ENCODE data around the gene DTD2.
A peak's percentile ranks its signal among the peaks of the same experiment; 100 is the strongest.
"Not testable (repeated sequence)": the region's sequence is repeated elsewhere in the genome, so short reads cannot be mapped to it uniquely, and the experiment has no call there.

The DTD2 gene

GRCh38 chr14:31456841-31457664 lies at the start of gene DTD2:
TSS of gene DTD2 (minus strand) at chr14:31457506. CDS start at chr14:31457393, 113 bp downstream.
- DNase-seq (ENCODE audit: low read depth in 3 of 3) = peak; percentile 79 to 86 (median 81)

DNA sequence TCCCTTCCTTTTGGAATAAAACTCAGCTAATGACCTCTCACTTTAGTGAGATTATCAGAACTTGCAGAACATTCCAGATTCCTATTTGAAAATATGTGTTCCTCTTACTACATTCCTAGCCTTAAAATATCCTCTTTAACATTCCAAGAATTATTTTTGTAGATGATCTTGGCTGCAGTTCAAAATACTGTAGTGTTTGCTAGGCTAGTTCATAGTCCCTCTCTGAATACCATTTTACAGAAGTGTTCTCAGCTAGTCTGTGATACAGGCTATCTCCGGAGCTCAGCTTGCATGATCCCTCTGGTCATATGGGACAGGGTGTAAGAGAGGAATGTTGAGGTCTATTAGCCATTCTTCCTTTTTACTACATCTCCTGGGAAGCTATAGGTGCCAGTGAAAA lies 48.1 kb upstream of the DTD2 start:
- DNase-seq (ENCODE audit: low read depth in 3 of 3) = no peak

GRCh38 chr14:31501870-31502269 lies 44.6 kb upstream of the DTD2 start:
- no peak for DNase-seq (ENCODE audit: low read depth in 3 of 3)

DNA sequence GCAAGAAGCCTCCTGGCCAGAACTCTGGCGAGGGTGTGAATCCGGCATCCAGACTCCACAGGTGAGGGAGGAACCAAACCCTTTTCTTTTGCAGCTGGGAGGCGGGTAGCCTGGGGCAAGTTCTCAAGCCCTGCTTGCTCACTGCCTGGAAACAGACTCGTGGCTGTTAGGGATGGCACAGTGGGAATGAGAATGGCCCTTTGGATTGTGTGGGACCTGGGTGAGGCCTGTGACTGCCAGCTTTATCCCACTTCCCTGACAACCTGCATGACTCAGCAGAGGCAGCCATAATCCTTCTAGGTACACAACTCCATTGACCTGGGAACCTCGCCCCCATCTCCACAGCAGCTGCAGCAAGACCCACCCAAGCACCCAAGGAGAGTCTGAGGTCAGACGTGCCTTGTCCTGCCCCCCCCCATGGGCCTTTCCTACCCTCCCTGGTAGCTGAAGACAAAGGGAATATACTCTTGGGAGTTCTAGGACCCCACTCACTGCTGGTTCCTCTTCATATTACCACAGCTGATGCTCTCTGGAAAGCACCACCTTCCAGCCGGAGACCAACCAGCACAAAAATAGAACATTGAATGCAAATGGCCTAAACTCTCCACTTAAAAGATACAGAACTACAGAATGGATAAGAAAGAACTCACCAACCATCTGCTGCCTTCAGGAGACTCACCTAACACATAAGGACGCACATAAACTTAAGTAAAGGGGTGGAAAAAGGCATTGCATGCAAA lies 35.6 kb upstream of the DTD2 start:
- DNase-seq (ENCODE audit: low read depth in 3 of 3) = no peak

DNA sequence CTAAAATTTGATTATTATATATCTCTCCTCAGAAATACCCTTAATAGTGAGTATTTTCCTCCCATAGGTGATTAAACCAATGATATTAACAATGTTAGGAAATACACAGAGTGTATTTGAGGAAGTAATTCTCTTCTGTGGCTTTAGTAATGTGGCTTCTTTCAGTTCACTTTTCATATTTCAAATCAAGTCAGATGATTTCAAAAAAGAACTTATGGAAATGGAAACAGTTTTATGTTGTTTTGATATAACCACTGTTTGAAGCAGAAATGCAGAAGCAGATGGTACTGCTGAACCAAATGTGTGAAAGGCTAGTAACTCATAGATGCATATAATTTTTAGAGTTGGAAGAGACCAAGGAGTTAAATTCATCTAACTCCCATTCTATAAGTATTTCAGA lies 32.4 kb upstream of the DTD2 start:
- DNase-seq (ENCODE audit: low read depth in 3 of 3) = no peak

DNA sequence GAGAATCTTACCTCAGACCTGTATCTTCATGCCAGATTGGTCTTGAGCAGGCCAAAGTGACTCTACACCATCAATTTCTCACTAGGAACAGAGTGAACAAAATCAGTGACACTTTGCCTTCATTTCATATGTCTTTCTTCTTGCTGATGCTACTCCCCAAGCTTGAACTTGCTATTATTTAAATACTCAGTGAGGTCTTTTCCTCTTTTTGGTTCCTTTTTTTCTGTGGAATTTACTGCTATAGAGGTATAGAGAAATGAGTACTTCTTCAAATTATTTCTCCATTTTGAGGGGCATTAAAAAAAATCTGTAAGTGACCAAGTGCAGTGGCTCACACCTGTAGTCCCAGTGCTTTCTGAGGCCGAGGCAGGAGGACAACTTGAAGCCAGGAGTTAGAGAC lies 30.6 kb upstream of the DTD2 start, which contains the start of gene GPR33:
Gene GPR33 (minus strand): TSS at position 154 of the 400 bp plus-strand sequence. CDS start 4,074 bp downstream, outside the sequence.
- no peak for DNase-seq (ENCODE audit: low read depth in 3 of 3)

DNA sequence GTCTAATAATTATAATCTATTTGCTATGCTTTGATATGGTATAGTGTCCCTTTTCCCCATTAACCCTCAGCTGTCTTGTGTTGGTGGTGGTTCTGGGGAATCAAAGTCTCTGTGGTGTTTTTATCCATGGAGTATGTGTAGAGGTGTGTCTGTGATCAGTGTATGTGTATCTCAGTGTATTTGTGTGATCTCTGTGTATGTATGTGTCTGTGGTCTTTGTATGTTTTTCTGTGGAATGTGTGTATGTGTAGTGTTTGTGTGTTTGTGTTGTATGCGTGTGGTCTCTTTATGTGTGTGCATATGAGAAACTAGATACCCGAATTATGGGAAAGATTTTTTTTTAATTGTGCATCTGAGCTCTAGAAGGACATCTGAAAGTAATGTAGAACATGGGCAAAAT lies 29.5 kb upstream of the DTD2 start:
- no peak for DNase-seq (ENCODE audit: low read depth in 3 of 3)

- DNase-seq (ENCODE audit: low read depth in 3 of 3) = no peak
Measured at GRCh38 chr14:31484754-31485153, 27.4 kb upstream of the DTD2 start.

DNA sequence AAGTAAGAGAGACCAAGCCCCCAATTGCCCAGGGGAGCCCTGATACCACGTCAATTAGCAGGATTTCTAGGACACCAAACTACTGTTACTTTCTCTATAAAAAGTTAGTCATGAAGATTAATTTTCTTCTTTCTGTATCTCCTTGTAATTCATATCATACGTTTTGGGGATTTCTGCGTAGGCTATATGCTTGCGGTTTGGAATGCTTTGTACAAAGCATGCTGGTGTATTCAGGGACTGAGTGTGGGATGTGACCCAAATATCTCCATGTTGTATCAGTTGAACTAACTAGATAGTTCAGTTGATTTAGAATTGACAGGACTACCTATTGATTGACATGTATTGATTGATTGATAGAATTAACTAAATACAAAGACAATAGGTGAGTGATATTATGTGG lies 22.9 kb upstream of the DTD2 start:
- no peak for DNase-seq (ENCODE audit: low read depth in 3 of 3)

GRCh38 chr14:31479027-31479426 lies 21.7 kb upstream of the DTD2 start:
- no peak for DNase-seq (ENCODE audit: low read depth in 3 of 3)

DNA sequence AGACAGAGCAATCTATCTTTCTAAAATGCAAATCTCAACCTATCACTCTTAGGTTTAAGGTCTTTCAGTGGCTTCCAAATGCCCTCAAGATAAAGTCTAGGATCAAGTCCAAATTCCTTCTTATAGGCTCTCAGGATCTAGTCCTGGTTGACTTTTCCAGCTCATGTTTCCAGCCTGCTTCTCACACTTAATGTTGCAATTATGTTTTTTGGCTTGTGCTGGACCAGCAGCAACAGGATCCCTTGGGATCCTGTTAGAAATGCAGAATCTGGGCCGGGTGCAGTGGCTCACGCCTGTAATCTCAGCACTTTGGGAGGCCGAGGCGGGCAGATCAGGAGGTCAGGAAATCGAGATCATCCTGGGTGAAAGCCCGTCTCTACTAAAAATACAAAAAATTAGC lies 19.9 kb upstream of the DTD2 start:
- no peak for DNase-seq (ENCODE audit: low read depth in 3 of 3)

DNA sequence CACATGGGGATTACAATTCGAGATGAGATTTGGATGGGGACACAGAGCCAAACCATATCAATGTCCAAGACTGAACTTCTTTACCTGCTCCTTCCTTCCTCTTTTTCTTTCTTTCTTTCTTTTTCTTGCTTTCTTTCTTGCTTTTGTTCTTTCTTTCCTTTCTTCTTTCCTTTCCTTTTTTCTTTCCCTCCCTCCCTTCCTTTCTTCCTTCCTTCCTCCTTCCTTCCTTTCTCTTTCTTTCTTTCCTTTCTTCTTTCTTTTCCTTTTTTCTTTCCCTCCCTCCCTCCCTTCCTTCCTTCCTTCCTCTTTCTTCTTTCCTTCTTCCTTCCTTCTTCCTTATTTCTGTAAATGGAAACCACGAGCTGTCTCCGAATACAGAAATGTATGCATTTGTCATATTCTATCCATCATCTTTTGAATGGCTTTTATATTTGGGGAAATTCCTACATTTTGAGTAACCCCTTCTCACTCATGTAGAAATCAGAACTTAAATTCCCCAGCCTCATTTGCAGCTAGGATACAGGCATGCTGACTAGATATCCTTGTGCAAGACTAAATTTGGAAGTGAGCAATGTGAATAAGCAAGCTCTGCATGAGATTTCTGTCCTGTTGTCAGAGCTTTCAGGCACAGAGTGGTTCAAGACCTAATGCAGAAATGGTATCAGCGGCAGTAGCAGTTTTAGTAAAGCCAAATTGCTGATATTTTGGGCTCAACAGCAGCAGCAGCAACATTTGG lies 19.0 kb upstream of the DTD2 start:
- no peak for DNase-seq (ENCODE audit: low read depth in 3 of 3)

- DNase-seq (ENCODE audit: low read depth in 3 of 3) = no peak
Measured at GRCh38 chr14:31466554-31466953, 9.2 kb upstream of the DTD2 start.

DNA sequence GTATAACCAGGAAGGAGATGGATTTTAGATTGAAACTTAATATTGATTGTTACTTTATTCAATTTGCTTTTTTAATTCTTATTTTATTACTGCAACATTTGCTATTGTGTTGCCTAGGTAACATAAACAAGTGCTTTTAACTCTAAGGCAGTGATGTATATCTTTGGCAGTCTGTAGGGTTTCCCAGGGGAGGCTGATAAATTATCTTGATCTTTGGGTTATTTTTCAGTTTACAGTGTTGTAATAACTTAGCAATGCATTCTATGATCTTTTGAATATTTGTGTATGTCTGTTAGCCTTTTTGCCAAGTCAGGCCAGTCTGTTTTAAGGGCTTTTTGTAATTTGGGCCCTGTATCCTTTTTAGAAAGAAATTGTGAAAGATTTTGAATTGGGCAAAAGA lies 7.8 kb upstream of the DTD2 start:
- no peak for DNase-seq (ENCODE audit: low read depth in 3 of 3)

DNA sequence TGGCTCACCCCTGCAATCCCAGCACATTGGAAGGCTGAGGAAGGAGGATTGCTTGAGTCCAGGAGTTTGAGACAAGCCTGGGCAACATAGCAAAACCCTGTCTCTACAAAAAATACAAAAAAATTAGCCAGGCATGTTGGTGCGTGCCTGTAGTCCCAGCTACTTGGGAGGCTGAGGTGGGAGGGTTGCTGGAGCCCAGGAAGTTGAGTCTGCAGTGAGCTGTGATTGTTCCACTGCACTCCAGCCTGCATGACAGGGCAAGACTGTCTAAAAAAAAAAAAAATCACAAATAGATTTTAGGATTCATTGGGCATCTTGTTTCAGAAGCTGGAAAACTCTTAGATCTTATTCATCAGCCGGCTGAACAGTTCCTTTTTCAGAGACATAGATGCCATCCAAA lies 5.1 kb upstream of the DTD2 start:
- DNase-seq (ENCODE audit: low read depth in 3 of 3) = not testable (repeated sequence)

- no peak for DNase-seq (ENCODE audit: low read depth in 3 of 3)
Measured at GRCh38 chr14:31461545-31461944, 4.2 kb upstream of the DTD2 start.

GRCh38 chr14:31457665-31458659 lies 656 bp upstream of the DTD2 start:
- no peak for DNase-seq (ENCODE audit: low read depth in 3 of 3)

DNA sequence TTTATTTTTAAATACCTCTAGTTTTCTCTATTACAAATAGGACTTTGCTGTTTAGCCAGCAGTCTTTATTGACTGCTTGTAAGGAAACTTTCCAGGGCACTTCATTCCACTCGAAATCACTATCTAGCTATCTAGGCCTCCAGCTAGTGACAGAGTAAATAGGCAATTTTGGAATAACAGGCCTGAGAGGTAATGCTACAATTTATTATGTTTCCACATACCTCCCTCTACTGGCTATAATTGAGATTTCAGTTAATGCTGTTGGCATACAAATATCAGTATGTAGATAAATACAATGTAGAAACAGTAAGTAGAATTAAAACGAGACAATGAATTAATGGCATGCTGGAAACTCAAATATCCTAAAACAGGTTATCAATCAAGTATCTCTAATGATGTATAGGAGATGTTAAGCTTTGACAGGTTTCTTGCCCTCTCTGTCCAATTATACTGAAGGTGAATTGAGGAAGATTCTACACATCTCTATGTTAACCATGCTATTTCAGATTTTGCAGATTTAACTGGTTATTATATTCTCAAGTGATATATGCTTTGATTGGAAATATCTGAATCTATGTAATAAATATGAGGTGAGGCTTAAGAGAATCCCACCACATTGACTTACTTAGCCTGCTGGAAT lies 7.2 kb downstream of the DTD2 start:
- no peak for DNase-seq (ENCODE audit: low read depth in 3 of 3)

DNA sequence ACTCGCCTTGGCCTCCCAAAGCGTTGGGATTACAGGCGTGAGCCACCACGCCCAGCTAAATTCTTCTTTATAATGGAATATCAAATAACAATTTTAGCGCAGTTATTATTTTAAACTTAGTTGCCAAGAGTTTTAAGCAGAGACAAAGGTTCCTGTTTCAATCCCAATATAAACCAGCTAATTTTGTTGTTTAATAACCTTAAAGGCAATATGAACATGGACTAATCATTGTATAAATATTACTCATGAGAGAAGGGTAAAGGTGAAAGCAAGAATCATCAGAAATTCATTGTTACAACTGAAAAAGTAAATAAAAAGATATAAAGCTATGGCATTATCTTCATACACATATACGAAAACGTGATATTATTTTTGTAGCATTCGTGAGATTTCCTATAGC lies 8.2 kb downstream of the DTD2 start:
- no peak for DNase-seq (ENCODE audit: low read depth in 3 of 3)

DNA sequence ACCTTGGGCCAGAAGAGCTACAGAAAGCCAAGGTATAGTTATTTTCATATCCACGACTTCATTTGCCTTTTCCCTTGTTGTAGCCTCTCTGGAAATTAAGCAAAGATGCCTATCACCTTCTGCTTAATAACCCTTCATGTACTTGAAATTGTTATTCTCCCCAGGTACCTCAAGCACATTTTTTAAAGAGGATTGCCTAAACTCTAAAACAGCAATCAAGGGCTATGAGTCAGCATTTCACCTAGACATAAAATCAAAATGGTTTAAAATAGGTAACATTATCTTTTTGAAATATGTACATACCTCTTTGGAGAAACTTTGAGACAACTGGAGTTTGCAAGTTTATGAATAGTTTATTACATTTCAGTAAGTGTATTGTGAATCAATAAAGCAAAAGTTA lies 11.6 kb downstream of the DTD2 start:
- DNase-seq (ENCODE audit: low read depth in 3 of 3) = no peak

DNA sequence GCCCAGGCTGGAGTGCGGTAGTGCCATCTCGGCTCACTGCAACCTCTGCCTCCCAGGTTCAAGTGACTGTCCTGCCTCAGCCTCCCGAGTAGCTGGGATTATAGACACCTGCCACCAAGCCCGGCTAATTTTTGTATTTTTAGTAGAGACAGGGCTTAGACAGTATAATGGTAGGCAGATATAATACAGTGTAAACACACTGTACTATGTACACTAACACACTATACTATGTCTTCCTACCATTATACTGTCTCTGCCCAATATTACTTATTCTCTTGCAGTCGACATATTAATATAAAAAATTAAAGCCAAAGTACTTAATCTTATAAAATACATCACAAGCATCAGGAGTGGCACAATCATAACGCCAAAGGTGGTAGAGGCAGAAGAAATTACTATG lies 15.0 kb downstream of the DTD2 start:
- DNase-seq (ENCODE audit: low read depth in 3 of 3) = no peak
